GM08714 (cell line): ENCODE measurements around the gene SFSWAP.
"Not testable (repeated sequence)": the region's sequence is repeated elsewhere in the genome, so short reads cannot be mapped to it uniquely, and the experiment has no call there.

Experiments used
- H3K4me3 ChIP-seq: fragments of 200-500 bp; sonication (Bioruptor generic); 2 replicates; pipeline ENCODE4 v1.5.1; 2014; ENCODE audit warnings: mild to moderate bottlenecking, low read length, inconsistent platforms
- ZNF274 ChIP-seq: IDR thresholded peaks from 2 replicates; pipeline ENCODE4 v1.6.1; 2012; ENCODE audit warnings: mild to moderate bottlenecking, low read depth, low read length

The SFSWAP gene

DNA sequence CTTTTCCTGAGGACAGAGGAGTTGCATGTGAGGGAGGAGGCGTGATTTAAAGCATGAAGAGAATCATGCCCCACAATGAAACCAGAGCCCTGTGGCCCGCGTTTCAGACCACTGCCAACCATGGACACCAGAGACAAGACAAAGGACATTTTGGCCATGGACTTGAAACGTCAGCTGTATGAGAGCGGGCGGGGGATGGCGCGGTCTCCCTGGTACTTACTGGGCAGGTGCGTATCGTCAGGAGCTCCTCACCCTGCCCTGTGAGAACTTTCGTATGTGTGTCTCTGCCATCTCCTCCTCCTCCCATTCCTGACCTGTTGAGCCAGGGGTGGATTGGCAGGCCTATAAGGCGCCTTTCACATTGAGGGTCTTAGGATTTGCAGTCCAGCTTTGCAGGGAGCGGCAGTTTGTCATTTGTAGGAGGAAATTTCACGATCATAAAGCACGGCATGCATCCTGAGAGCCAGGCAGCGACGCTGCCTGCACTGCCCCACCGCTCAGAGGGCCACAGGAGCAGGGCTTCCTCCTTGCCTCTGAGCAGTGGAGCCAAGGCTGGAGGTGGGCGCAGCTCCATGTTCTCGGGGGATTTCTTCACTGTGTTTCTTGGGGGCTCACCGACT lies 22.2 kb downstream of the SFSWAP start:
- no peak overlapping the region for H3K4me3 ChIP-seq
- TF ChIP-seq ZNF274, result no peak

- TF ChIP-seq ZNF274, result no peak
- H3K4me3 ChIP-seq, result no peak overlapping the region
Measured at GRCh38 chr12:131733874-131734273, 23.0 kb downstream of the SFSWAP start.

DNA sequence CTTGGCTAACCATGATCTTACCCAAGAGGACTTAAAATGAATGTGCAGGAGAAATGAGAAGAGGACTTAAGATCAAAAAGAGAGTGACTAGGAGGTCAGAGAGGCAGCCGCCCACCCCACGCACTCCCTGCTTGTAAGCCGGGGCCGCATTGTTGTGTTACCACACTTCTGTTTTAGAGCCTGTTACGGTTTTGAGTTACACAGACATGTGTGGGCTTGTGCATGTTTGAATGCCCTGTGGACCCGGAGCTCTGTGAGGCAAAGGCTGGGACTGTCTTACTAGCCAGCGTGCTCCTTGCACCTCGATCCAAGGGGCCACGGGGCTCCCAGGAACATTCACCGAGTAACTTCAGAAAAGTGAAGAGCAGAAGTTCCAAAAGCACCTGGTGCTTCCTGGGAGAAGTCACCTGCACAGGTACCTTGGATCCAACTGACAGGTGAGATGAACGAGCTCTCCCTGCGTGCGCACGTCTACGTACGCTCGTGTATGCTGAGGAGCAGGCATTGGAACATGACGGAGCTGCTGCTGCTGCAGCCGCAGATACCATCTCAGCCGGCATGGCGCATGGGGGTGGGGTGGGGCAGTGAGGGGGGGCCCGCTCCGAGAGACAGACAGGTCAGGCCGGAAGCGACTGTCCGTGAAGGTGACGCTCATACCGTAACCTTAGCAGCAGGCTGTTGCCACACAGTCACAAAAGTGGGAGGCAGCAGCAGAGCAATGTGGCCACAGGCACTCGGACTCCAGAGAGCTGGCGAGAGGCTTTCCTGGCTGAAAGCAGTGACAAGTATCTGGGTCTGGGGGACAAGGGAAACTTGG lies 23.7 kb downstream of the SFSWAP start:
- H3K4me3 ChIP-seq, result no peak overlapping the region
- no peak for TF ChIP-seq ZNF274

DNA sequence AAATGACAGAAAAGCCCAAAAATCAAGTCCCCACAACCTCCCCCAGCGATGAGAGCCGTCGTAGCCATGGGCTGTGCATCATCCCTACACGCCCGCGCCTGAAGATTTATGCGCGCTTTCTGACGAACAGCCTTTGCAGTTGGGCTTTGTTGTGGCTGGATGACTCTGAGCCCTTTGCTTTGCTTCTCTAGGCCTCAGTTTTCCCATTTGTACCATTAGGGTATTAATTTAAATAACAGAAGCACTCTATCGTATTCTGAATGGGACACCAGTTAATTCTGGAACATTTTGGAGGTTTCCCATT lies 24.2 kb downstream of the SFSWAP start:
- TF ChIP-seq ZNF274, result no peak
- no peak overlapping the region for H3K4me3 ChIP-seq

DNA sequence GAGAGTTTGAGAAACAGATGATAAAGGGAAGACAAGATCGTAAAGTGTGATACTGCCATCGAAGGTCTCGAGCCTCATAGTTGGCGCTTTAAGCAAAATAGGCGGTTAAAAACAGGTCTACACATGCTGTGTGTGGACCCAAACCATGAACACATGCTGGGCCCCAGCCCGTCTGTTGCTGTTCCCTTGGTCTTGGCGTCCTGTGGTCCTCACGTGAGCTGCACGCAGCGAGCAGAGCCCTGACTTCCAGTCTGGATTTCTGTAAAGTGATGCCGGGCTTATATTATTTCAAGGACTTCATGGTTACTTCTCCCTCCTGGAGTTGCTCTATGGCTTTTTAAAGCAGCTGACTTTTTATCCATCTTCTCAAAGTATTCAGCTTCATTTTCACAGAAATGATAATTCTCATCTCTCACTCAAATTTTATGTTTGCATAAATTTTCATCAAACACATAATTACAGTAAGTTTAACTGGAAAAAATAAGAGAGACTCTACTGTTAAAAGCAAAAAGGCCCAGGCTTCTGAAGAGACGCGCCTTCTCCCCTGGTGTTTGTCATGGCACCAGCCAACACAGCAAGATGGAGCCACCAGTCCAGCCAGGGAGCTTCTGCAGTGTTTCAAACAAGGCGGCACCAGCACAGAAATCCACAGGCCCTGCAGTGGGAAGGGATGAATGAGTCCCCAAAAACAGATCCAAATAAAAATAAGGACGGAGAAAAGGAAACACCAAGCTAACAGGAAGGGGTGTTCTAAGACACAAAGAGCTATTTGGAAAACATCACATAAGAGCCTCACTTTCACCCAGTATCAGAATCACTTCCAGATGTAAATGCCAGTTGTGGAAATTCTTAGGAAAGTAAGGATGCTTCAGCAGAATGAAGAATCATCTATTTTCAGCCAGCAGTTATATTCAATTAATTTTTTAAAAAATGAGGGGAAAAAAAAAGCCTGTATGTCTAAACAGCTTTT lies 24.9 kb downstream of the SFSWAP start:
- no peak overlapping the region for H3K4me3 ChIP-seq
- no peak for TF ChIP-seq ZNF274

DNA sequence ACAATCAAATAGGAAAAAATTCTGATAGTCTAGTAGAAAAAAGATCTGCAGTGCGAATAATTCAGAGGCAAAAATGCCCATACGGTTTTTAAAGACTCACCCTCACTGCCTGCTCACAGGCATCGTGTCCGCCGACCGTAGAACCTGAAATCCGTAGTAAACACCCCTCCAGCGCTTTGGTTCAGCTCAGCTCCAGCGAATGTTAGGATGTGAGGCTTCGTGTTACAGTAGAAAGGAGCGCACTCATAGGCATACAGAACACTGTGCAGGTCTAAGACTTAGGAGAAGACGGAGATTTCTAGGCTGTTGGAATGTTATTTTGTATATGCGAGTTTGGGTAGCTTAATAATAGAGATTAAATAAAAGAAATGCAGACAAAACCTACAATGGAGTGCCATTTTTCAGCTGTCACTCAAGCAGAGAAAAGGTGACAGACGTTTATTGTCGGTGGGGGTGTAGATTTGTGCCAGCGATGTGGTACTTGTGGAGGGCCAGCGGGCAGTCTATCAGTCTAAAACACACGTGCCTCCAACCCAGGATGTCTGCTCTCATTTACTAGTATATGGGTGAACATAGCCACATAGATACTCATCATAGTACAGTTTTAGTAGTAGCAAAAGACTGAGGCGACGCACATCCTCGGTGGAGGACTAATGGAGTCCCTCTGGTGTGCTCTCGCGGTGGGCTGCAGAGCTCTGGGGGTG lies 25.7 kb downstream of the SFSWAP start:
- no peak for TF ChIP-seq ZNF274
- H3K4me3 ChIP-seq, result no peak overlapping the region

DNA sequence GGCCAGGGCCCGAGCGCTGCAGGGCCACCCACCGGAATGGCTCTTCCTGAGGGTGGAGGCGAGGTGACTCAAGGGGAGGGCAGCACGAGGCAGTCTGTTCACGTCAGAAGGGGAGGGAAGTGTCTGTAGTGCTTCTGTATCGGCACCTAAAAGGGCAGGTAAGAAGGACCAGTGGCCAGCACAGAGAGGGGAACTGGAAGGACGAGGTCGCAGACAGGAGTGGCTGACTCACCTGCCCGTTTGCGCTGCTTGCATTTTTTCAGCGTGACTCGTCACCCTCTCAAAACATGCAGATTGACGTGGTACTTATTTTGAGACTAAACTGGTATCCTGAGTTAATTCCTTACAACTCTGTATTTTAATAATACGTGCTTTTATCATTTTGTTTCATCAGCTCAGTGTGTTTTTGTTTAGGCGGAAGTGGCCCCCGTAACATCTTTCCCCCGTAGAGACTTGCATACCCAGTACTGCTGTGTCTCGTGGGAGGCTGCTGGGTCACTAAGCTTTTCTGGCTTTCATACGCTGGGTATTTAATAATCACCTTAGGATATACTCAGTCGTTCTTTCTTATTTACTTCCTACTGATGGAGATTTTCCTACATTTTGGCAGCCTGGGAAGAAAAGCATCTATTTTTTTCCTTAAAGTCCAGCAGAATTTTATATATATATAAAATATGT lies 26.4 kb downstream of the SFSWAP start:
- no peak for TF ChIP-seq ZNF274

GRCh38 chr12:131738196-131738595 lies 27.3 kb downstream of the SFSWAP start:
- no peak for TF ChIP-seq ZNF274

More for the DNA sequence above, 26.4 kb downstream of the SFSWAP start:
- H3K4me3 ChIP-seq, result no peak overlapping the region

DNA sequence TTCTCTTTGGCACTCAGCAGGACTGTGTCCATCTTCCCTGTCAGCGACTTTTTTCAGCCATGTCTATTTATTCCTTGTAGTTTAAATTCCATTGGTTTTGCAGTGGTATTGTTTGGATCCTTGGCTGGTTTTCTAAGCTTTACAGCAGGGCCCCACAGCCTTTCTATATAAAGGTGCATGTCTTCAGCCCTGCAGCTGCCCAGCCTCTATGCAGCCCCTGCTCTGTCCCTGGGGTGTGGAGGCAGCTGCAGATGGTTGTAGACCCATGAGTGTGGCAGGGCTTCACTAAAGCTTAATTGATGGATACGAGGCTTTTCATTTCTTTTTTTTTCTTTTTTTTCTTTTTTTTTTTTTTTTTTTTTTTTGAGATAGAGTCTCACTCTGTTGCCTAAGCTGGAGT lies 29.7 kb downstream of the SFSWAP start:
- no peak for TF ChIP-seq ZNF274
- no peak overlapping the region for H3K4me3 ChIP-seq

More at GRCh38 chr12:131738196-131738595, 27.3 kb downstream of the SFSWAP start:
- H3K4me3 ChIP-seq, result no peak overlapping the region

GRCh38 chr12:131742761-131743160 lies 31.9 kb downstream of the SFSWAP start:
- not testable (repeated sequence) for H3K4me3 ChIP-seq

GRCh38 chr12:131743410-131743809 lies 32.5 kb downstream of the SFSWAP start:
- not testable (repeated sequence) for H3K4me3 ChIP-seq

- H3K4me3 ChIP-seq, result not testable (repeated sequence)
Measured at GRCh38 chr12:131743880-131744279, 33.0 kb downstream of the SFSWAP start.

GRCh38 chr12:131744675-131745074 lies 33.8 kb downstream of the SFSWAP start:
- not testable (repeated sequence) for H3K4me3 ChIP-seq

DNA sequence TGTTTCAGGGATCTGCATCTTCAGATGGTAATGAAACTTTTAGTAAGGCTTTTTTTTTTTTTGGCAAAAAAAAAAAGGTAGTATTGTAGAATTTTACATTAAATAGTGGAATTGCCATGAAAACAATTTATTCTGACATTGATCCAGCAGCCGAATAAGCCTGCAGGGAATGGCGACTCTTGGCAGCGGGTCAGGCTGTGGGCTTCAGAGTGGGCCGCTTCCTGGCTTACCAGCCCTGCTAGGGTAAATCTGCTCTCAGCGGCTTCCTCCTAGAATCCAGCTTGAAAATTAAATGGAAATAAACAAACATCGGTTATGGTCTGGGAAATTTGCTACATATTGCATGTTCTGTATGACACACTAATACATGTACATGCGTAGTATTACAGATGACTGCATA lies 34.8 kb downstream of the SFSWAP start:
- H3K4me3 ChIP-seq, result no peak overlapping the region
- no peak for TF ChIP-seq ZNF274
